ENCODE measurements around the gene VSTM1. TPM values are rescaled to one million over a fixed set of nuclear protein-coding genes. Genes with fewer than 3 reads are reported as not detected.
"Not testable (repeated sequence)": the region's sequence is repeated elsewhere in the genome, so short reads cannot be mapped to it uniquely, and the experiment has no call there.

VSTM1 gene
- total and polyA plus RNA-seq, 2 of the 4 experiments (the other 2 are of a cell fraction) = not detected

DNA sequence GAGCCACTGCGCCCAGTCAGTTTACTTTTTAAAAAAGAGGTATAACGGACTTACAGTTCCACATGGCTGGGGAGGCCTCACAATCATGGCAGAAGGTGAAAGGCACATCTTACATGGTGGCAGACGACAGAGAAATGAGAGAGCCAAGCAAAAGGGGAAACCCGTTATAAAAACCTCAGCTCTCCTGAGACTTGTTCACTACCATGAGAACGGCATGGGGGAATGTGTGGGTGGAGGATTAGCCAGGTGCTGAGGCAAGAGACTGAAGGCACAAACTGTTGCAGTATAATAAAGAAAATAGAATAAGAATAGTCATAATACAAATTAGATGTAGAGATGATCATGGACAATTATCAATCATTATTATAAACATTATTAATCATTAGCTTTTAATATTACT lies 27.2 kb downstream of the VSTM1 start:
- in situ Hi-C loops (cut with MboI; ENCODE audit: low sequenced_read_pairs); H4K8ac ChIP-seq (ENCODE audit: low read depth in 2 of 2, low read length in 2 of 2): not testable (repeated sequence)
- CTCF ChIA-PET = interaction anchor here (1.5 kb wide), 1 partner anchor 244 kb away, joined by 12 read pairs; no protein-coding TSS in a partner anchor

More for the DNA sequence above, 27.2 kb downstream of the VSTM1 start:
- H3K18ac ChIP-seq (ENCODE audit: low read depth, low read length); H4K5ac ChIP-seq (ENCODE audit: low read depth, low read length); H3K4me2 ChIP-seq (ENCODE audit: low read depth, low read length); H2BK120ac ChIP-seq (ENCODE audit: low read depth, low read length); ATAC-seq (ENCODE audit: low read depth); H3K9me3 ChIP-seq (ENCODE audit: control insufficient read depth, insufficient read depth, low read length); POLR2A ChIA-PET (ENCODE audit: unreplicated experiment); dilution Hi-C loops (cut with HindIII; ENCODE audit: low sequenced_read_pairs, unreplicated experiment); H3K27ac ChIP-seq (ENCODE audit: insufficient read depth, low read length); H2AK9ac ChIP-seq (replicated peaks; ENCODE audit: low read depth, low read length, poor library complexity); H3K9me1 ChIP-seq (ENCODE audit: insufficient read depth, low read length); H3K36me3 ChIP-seq (ENCODE audit: control insufficient read depth, insufficient read depth, low read length); H3K79me1 ChIP-seq (ENCODE audit: low read depth in 1 of 2, low read length in 2 of 2); H2BK5ac ChIP-seq (ENCODE audit: low read depth, low read length, poor library complexity, severe bottlenecking); H3K4ac ChIP-seq (ENCODE audit: low read depth, low read length); H3K4me1 ChIP-seq (ENCODE audit: control insufficient read depth, insufficient read depth, low read length); H3K14ac ChIP-seq (replicated peaks; ENCODE audit: low read depth, low read length); DNase-seq; H2AFZ ChIP-seq (replicated peaks; ENCODE audit: low read length, poor library complexity); H2BK15ac ChIP-seq (ENCODE audit: low read depth, low read length); H3K27me3 ChIP-seq (ENCODE audit: control insufficient read depth, insufficient read depth, low read length); intact Hi-C loops (cut with micrococcal nuclease); H3K4me3 ChIP-seq (ENCODE audit: insufficient read depth, low read depth, low read length); H2AK5ac ChIP-seq (ENCODE audit: low read depth, low read length); H3K23ac ChIP-seq (ENCODE audit: low read depth, low read length); H4K91ac ChIP-seq (ENCODE audit: insufficient read depth, low read depth, low read length); BruUV-seq (replicated peaks); H4K20me1 ChIP-seq (ENCODE audit: insufficient read depth, low read length); H3K9ac ChIP-seq (ENCODE audit: low read depth, low read length); H3K56ac ChIP-seq (ENCODE audit: extremely low read depth, insufficient read depth, low read length): not testable (repeated sequence)
- WGBS, 2 experiments (ENCODE audit: extremely low coverage in 2 of 2, insufficient read length in 1 of 2) = 100% methylated on average over 1 of the region's 5 CpGs; no CpG with 5 or more reads in 1 of the 2 experiments
- peak overlapping the region; percentile 53; the same call in 1 of the 2 replicates for H2BK20ac ChIP-seq (ENCODE audit: low read depth, low read length)
